WI38 (cell line): Measurements from ENCODE around the gene CAPN5.

ENCODE experiments used
- H3K4me3 ChIP-seq: 2 replicates; pipeline ENCODE4 v1.5.1; 2011; ENCODE audit warnings: low read depth, mild to moderate bottlenecking, control low read depth, low read length
- TF ChIP-seq, protein P1 (sequence below): IDR thresholded peaks from 2 replicates; pipeline ENCODE4 v1.5.1; 2012; ENCODE audit warnings: low read depth, mild to moderate bottlenecking, control low read depth, low read length

The CAPN5 gene

GRCh38 chr11:77027275-77027674 lies 39.5 kb upstream of the CAPN5 start:
- TF ChIP-seq, protein P1, sequence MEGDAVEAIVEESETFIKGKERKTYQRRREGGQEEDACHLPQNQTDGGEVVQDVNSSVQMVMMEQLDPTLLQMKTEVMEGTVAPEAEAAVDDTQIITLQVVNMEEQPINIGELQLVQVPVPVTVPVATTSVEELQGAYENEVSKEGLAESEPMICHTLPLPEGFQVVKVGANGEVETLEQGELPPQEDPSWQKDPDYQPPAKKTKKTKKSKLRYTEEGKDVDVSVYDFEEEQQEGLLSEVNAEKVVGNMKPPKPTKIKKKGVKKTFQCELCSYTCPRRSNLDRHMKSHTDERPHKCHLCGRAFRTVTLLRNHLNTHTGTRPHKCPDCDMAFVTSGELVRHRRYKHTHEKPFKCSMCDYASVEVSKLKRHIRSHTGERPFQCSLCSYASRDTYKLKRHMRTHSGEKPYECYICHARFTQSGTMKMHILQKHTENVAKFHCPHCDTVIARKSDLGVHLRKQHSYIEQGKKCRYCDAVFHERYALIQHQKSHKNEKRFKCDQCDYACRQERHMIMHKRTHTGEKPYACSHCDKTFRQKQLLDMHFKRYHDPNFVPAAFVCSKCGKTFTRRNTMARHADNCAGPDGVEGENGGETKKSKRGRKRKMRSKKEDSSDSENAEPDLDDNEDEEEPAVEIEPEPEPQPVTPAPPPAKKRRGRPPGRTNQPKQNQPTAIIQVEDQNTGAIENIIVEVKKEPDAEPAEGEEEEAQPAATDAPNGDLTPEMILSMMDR, result no peak
- no peak overlapping the region for H3K4me3 ChIP-seq

- no peak overlapping the region for H3K4me3 ChIP-seq
- TF ChIP-seq, protein P1, result no peak
These were observed 36.9 kb upstream of the CAPN5 start for GRCh38 chr11:77029829-77030228.

GRCh38 chr11:77030834-77031414 lies 35.8 kb upstream of the CAPN5 start:
- H3K4me3 ChIP-seq, result no peak overlapping the region
- TF ChIP-seq, protein P1, result no peak

DNA sequence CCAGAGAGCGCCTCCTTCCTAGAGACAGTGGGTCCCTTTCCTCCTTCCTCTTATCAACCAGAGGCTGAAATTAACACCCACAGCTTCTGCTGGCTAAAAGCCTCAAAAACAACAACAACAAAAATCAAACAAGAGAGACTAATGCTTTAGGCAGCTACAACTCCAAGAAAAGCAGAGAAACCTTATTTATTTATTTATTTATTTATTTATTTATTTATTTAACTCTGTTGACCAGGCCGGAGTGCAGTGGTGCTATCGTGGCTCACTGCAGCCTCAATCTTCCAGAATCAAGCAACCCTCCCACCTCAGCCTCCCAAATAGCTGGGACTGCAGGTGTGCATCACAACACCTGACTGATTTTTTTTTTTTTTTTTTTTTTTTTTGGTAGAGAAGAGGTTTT lies 35.2 kb upstream of the CAPN5 start:
- TF ChIP-seq, protein P1, result no peak
- H3K4me3 ChIP-seq, result no peak overlapping the region

- TF ChIP-seq, protein P1, result no peak
- no peak overlapping the region for H3K4me3 ChIP-seq
These were observed 31.7 kb upstream of the CAPN5 start for GRCh38 chr11:77035039-77035438.

DNA sequence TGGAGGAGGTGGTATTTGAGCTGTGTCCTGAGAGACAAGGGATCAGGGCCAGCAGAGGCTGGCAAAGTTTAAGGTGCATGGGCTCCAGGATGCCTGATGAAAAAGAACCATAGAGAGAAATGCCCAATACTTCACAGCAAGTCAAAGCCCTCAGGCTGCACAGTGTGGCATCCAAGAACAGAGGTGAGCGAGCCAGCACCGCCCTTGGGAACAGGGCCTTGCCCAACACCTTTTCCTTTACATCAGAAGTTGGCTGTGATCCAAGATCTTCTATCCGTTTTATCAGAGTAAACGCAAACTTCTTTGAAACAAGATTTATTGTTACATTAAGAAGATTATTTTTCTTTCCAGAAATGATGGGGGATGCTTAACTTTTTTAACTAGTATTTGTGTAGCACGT lies 31.2 kb upstream of the CAPN5 start:
- TF ChIP-seq, protein P1, result no peak
- H3K4me3 ChIP-seq, result no peak overlapping the region

- H3K4me3 ChIP-seq, result no peak overlapping the region
- TF ChIP-seq, protein P1, result no peak
These were observed 30.4 kb upstream of the CAPN5 start for GRCh38 chr11:77036398-77036797.
